ENCODE data around the gene DNAJA4.

The DNAJA4 gene

DNA sequence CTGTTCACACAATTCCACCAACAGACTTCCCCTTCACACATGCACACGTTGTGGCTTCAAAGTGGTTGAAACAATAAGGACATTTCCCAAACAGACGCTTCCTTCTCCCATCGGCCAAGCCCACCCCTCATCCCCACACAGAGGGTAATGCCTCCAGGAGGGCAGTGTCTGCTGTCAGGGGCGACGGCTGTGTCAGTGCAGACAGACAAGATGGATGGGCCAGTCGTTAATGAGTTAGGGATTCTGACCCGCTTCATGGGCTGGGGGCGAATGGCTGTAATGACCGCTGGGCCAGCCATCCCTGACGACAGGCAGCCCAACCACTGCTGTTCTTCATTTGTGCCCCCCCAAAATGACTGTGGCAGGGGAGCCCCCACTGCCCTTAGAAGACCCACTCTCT, 55.2 kb downstream of the DNAJA4 start:
- H3K4me3 ChIP-seq (ENCODE audit: low read length) = no peak overlapping the region
- no peaks in the 10 kb centered on the region for H3K9me3 ChIP-seq (ENCODE audit: control insufficient read depth, low read length)
- peaks cover 5% of the 10 kb centered on the region for H3K4me1 ChIP-seq (ENCODE audit: control insufficient read depth, insufficient read depth, low read length)
- no peak overlapping the region for H3K9ac ChIP-seq (ENCODE audit: low read length)
- H3K36me3 ChIP-seq (ENCODE audit: control insufficient read depth, insufficient read depth, low read length, severe bottlenecking) = no peaks in the 10 kb centered on the region
- H3K27me3 ChIP-seq (replicated peaks; ENCODE audit: control insufficient read depth, insufficient read depth, low read length) = peaks cover 4% of the 10 kb centered on the region
- no peak for DNase-seq (ENCODE audit: low read depth)

- DNase-seq (ENCODE audit: low read depth) = no peak
- H3K4me3 ChIP-seq (ENCODE audit: low read length) = no peak overlapping the region
- H3K9me3 ChIP-seq (ENCODE audit: control insufficient read depth, low read length) = no peaks in the 10 kb centered on the region
- peaks cover 7% of the 10 kb centered on the region for H3K4me1 ChIP-seq (ENCODE audit: control insufficient read depth, insufficient read depth, low read length)
- H3K36me3 ChIP-seq (ENCODE audit: control insufficient read depth, insufficient read depth, low read length, severe bottlenecking) = no peaks in the 10 kb centered on the region
- no peak overlapping the region for H3K9ac ChIP-seq (ENCODE audit: low read length)
- peaks cover under 1% of the 10 kb centered on the region for H3K27me3 ChIP-seq (replicated peaks; ENCODE audit: control insufficient read depth, insufficient read depth, low read length)
Measured at GRCh38 chr15:78320183-78320582, 55.8 kb downstream of the DNAJA4 start.

DNA sequence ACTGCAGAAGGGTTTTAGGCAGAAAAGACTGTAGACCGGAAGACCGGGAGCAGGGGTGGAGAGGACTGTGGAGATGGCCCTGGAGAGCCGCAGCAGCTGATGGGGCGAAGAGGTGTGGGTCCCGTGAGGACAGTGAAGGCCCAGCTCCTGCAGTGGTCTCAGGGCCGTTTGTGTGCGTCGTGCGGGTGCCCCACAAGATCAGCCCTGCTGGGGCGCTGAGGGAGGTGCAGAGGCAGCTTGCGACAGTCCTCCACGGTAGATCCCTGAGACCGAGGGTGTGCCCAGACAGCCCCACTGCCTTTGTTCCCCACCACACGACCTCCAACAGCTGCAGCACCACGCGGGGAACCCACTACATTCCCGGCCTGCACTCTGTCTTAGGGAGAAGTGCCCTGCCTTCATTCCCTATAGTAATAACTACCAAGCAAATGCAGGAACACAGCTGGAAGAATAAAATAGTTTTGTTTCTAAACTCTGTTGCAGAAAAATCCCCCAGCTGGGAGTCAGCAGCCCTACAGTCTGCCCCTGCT, 56.7 kb downstream of the DNAJA4 start:
- no peak for DNase-seq (ENCODE audit: low read depth)
- no peaks in the 10 kb centered on the region for H3K9me3 ChIP-seq (ENCODE audit: control insufficient read depth, low read length)
- no peaks in the 10 kb centered on the region for H3K36me3 ChIP-seq (ENCODE audit: control insufficient read depth, insufficient read depth, low read length, severe bottlenecking)
- H3K27me3 ChIP-seq (replicated peaks; ENCODE audit: control insufficient read depth, insufficient read depth, low read length) = no peaks in the 10 kb centered on the region
- H3K4me3 ChIP-seq (ENCODE audit: low read length) = no peak overlapping the region
- H3K9ac ChIP-seq (ENCODE audit: low read length) = no peak overlapping the region
- peaks cover 13% of the 10 kb centered on the region for H3K4me1 ChIP-seq (ENCODE audit: control insufficient read depth, insufficient read depth, low read length)

DNA sequence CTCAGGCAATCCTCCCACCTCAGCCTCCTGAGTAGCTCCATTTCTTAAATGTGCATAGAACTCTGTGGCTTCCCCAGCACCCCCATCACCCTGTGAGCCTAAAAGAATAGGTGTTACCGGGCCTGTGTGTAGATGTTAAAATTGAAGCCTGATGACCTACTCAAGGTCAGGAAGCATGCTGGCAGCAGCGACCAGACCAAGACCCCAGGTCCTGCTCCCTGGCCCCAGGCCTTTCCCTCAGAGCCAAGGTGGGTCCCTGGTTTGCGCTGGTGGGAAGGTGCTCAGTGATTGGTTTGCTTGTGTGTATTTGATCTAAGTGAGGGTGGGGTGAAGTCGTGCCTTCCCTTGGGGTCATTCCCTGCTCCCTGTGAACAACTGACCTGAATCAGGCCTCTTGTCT, 57.4 kb downstream of the DNAJA4 start:
- Histone ChIP-seq H3K4me3 (ENCODE audit: low read length) (no peak overlapping the region), H3K27me3 (replicated peaks; ENCODE audit: control insufficient read depth, insufficient read depth, low read length) (no peaks in the 10 kb centered on the region), H3K36me3 (ENCODE audit: control insufficient read depth, insufficient read depth, low read length, severe bottlenecking) (no peaks in the 10 kb centered on the region), H3K4me1 (ENCODE audit: control insufficient read depth, insufficient read depth, low read length) (peaks cover 13% of the 10 kb centered on the region), H3K9ac (ENCODE audit: low read length) (peak overlapping the region; percentile 17), H3K9me3 (ENCODE audit: control insufficient read depth, low read length) (no peaks in the 10 kb centered on the region)
- DNase-seq (ENCODE audit: low read depth) = no peak

- Histone ChIP-seq H3K36me3 (ENCODE audit: control insufficient read depth, insufficient read depth, low read length, severe bottlenecking) (no peaks in the 10 kb centered on the region), H3K4me3 (ENCODE audit: low read length) (no peak overlapping the region), H3K9ac (ENCODE audit: low read length) (peak overlapping the region; percentile 17), H3K9me3 (ENCODE audit: control insufficient read depth, low read length) (no peaks in the 10 kb centered on the region), H3K27me3 (replicated peaks; ENCODE audit: control insufficient read depth, insufficient read depth, low read length) (no peaks in the 10 kb centered on the region), H3K4me1 (ENCODE audit: control insufficient read depth, insufficient read depth, low read length) (peaks cover 15% of the 10 kb centered on the region)
- peak; percentile 48 for DNase-seq (ENCODE audit: low read depth)
Measured at GRCh38 chr15:78322243-78322642, 57.9 kb downstream of the DNAJA4 start.

GRCh38 chr15:78322724-78323521, 58.6 kb downstream of the DNAJA4 start:
- no peak overlapping the region for H3K4me3 ChIP-seq (ENCODE audit: low read length)
- H3K4me1 ChIP-seq (ENCODE audit: control insufficient read depth, insufficient read depth, low read length) = peaks cover 22% of the 10 kb centered on the region
- DNase-seq (ENCODE audit: low read depth) = no peak
- H3K36me3 ChIP-seq (ENCODE audit: control insufficient read depth, insufficient read depth, low read length, severe bottlenecking) = no peaks in the 10 kb centered on the region
- H3K9ac ChIP-seq (ENCODE audit: low read length) = no peak overlapping the region
- no peaks in the 10 kb centered on the region for H3K9me3 ChIP-seq (ENCODE audit: control insufficient read depth, low read length)
- H3K27me3 ChIP-seq (replicated peaks; ENCODE audit: control insufficient read depth, insufficient read depth, low read length) = no peaks in the 10 kb centered on the region

- Histone ChIP-seq H3K9ac (ENCODE audit: low read length) (no peak overlapping the region), H3K9me3 (ENCODE audit: control insufficient read depth, low read length) (no peaks in the 10 kb centered on the region), H3K27me3 (replicated peaks; ENCODE audit: control insufficient read depth, insufficient read depth, low read length) (no peaks in the 10 kb centered on the region), H3K4me1 (ENCODE audit: control insufficient read depth, insufficient read depth, low read length) (peaks cover 22% of the 10 kb centered on the region), H3K4me3 (ENCODE audit: low read length) (no peak overlapping the region), H3K36me3 (ENCODE audit: control insufficient read depth, insufficient read depth, low read length, severe bottlenecking) (no peaks in the 10 kb centered on the region)
- DNase-seq (ENCODE audit: low read depth) = no peak
Measured at GRCh38 chr15:78323693-78324092, 59.3 kb downstream of the DNAJA4 start.

DNA sequence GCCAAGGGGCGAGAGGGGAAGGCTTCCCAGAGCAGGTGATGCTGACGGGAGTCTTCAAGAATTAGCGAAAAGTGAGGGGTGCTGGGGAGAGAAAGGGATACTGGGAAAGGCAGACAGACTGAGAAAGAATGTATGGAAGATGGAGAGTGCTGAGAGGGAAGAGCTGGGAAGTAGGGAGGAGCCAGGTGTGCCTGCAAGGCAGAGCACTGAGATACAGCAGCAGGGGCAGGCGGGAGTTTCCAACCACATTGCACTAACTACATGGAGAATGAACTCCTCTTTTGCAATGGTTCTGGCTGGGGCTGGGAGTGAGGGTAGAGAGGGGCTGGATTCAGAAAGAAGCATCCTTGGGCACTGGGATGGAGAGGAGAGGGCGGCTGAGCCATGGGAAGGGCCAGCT, 59.8 kb downstream of the DNAJA4 start:
- no peak overlapping the region for H3K9ac ChIP-seq (ENCODE audit: low read length)
- DNase-seq (ENCODE audit: low read depth) = no peak
- H3K9me3 ChIP-seq (ENCODE audit: control insufficient read depth, low read length) = no peaks in the 10 kb centered on the region
- H3K4me3 ChIP-seq (ENCODE audit: low read length) = no peak overlapping the region
- peaks cover 22% of the 10 kb centered on the region for H3K4me1 ChIP-seq (ENCODE audit: control insufficient read depth, insufficient read depth, low read length)
- no peaks in the 10 kb centered on the region for H3K27me3 ChIP-seq (replicated peaks; ENCODE audit: control insufficient read depth, insufficient read depth, low read length)
- H3K36me3 ChIP-seq (ENCODE audit: control insufficient read depth, insufficient read depth, low read length, severe bottlenecking) = no peaks in the 10 kb centered on the region

DNA sequence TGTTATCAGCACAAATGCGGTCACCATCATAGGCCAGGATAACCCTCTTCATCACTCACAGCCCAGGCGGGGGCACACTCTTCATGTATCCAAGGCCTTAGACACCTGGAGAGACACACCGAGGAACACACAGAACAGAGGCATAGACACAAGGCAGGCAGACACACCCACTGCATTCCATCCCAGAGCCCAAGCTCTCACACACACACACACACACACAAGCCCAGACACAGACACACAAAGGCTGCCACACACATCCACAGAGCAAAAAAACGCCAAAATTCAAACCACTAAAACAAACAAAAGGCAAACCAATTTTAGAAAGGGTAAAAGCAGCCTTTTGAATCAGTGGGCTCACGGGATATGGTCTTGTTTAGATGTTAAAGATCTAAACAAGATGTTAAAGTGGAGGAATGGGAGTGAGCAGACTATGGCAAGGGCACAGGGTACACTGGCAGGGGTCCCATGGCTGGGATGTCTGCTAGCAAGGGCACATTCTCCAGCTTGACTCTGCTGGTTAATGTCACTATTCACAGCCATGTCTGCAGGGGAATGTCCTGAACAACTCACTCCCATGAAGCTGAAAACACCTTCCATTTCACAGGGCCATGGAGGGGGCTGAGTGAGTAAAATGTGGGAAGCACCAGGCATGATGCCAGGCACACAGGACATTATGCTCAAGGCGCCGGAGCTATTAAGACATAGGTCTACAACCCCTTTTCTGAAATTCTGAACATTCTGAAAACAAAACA, 60.9 kb downstream of the DNAJA4 start:
- Histone ChIP-seq H3K4me1 (ENCODE audit: control insufficient read depth, insufficient read depth, low read length) (peaks cover 22% of the 10 kb centered on the region), H3K9ac (ENCODE audit: low read length) (peak overlapping the region; percentile 3), H3K36me3 (ENCODE audit: control insufficient read depth, insufficient read depth, low read length, severe bottlenecking) (no peaks in the 10 kb centered on the region), H3K9me3 (ENCODE audit: control insufficient read depth, low read length) (no peaks in the 10 kb centered on the region), H3K27me3 (replicated peaks; ENCODE audit: control insufficient read depth, insufficient read depth, low read length) (no peaks in the 10 kb centered on the region), H3K4me3 (ENCODE audit: low read length) (no peak overlapping the region)
- peak; percentile 74 for DNase-seq (ENCODE audit: low read depth)

GRCh38 chr15:78327466-78327865, 63.1 kb downstream of the DNAJA4 start:
- Histone ChIP-seq H3K9ac (ENCODE audit: low read length) (peak overlapping the region; percentile 47), H3K4me3 (ENCODE audit: low read length) (peak overlapping the region; percentile 39), H3K36me3 (ENCODE audit: control insufficient read depth, insufficient read depth, low read length, severe bottlenecking) (no peaks in the 10 kb centered on the region), H3K9me3 (ENCODE audit: control insufficient read depth, low read length) (no peaks in the 10 kb centered on the region), H3K27me3 (replicated peaks; ENCODE audit: control insufficient read depth, insufficient read depth, low read length) (no peaks in the 10 kb centered on the region), H3K4me1 (ENCODE audit: control insufficient read depth, insufficient read depth, low read length) (peaks cover 24% of the 10 kb centered on the region)
- DNase-seq (ENCODE audit: low read depth) = peak; percentile 89

DNA sequence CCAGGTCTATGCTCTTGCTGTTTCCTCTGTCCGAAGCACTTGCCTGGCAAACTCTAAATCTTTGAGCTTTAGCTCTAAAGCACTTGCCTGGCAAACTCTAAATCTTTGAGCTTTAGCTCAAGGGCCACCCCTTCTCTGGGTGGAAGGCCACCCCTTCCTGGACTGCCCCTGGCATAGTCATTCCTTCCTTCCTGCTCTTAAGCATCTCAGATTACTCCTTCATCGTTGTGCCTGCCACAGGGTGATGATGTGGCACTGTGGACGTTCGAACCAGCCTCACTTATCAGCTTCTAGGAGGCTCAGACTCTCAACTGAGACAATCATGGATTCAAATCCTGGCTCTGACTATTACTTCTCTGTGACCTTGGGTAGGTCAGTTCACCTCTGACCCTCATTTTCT, 65.3 kb downstream of the DNAJA4 start:
- no peak for DNase-seq (ENCODE audit: low read depth)
- Histone ChIP-seq H3K27me3 (replicated peaks; ENCODE audit: control insufficient read depth, insufficient read depth, low read length) (no peaks in the 10 kb centered on the region), H3K4me3 (ENCODE audit: low read length) (no peak overlapping the region), H3K9ac (ENCODE audit: low read length) (no peak overlapping the region), H3K9me3 (ENCODE audit: control insufficient read depth, low read length) (no peaks in the 10 kb centered on the region), H3K4me1 (ENCODE audit: control insufficient read depth, insufficient read depth, low read length) (peaks cover 22% of the 10 kb centered on the region), H3K36me3 (ENCODE audit: control insufficient read depth, insufficient read depth, low read length, severe bottlenecking) (no peaks in the 10 kb centered on the region)

All from adipocyte (in vitro differentiated cells).